Right lobe of liver (tissue), 6 donors: Measurements from ENCODE around the gene IRX4. TPM values are rescaled to one million over a fixed set of nuclear protein-coding genes. Genes with fewer than 3 reads are reported as not detected.

ENCODE experiments used
- ATAC-seq, 4 donors: fragments of 200-7000 bp; cut with Tn5 transposase; one replicate each; pipeline ENCODE4 v1.9.1; 2020; ENCODE audit warnings: mild to moderate bottlenecking in 4 of 4, moderate library complexity in 4 of 4
- DNase-seq, 3 donors: peaks; one replicate each; pipeline ENCODE4 v3.0.0-alpha.2; 2020
- H3K27ac ChIP-seq, 3 donors: fragments of 200-600 bp; one replicate each; pipeline ENCODE4 v1.8.0; 2022
- H3K27me3 ChIP-seq, 2 donors: fragments of 200-600 bp; one replicate each; pipeline ENCODE4 v1.8.0; 2022
- H3K36me3 ChIP-seq, 4 donors: fragments of 200-600 bp; sonication (generic) in 1 of 4; one replicate each; pipeline versions ENCODE4 v1.5.1 to v1.8.0; 2017 to 2022; ENCODE audit warnings: control low read depth in 1 of 4
- H3K4me1 ChIP-seq, 4 donors: fragments of 200-600 bp; sonication (generic) in 1 of 4; one replicate each; pipeline versions ENCODE4 v1.5.1 to v1.8.0; 2017 to 2022; ENCODE audit warnings: control low read depth in 1 of 4
- H3K4me3 ChIP-seq, 3 donors: fragments of 200-600 bp; one replicate each; pipeline ENCODE4 v1.8.0; 2022
- H3K9me3 ChIP-seq, 4 donors: fragments of 200-600 bp; sonication (generic) in 1 of 4; one replicate each; pipeline versions ENCODE4 v1.5.1 to v1.8.0; 2017 to 2022; ENCODE audit warnings: control low read depth in 1 of 4
- POLR2A ChIP-seq: fragments of 450-650 bp; IDR thresholded peaks from one replicate; pipeline ENCODE4 v1.6.1; 2017; ENCODE audit warnings: antibody characterized with exemption, mild to moderate bottlenecking
- WGBS: methylation state at CpG from one replicate; pipeline ENCODE4 v1.1.6; 2018; ENCODE audit warnings: low coverage, low lambda C conversion rate; ENCODE audit not compliant: insufficient coverage; ENCODE audit errors: missing lambda C conversion rate; 5-methylcytosine and 5-hydroxymethylcytosine counted together
- intact Hi-C, 2 donors: fragments of 100-400 bp; cut with DNase I; formaldehyde crosslinking; loops; one replicate each; pipeline versions ENCODE4 v1.11.2 to v1.14.1; 2022
- total RNA-seq, 6 experiments: library from RNA; depleted of rRNA in 2 of 6; stranded (reverse); fragments of >200 nt in 2 of 6; fragmentation: NEBNext Ultra II Directional in 3 of 6; extraction: Animal tissue kit (Norgen Biotek cat#: 25700) in 3 of 6; gene quantifications; one replicate each; pipeline versions ENCODE4 v1.1.0 to v1.2.4, GENCODE V29; 2016 to 2023
- TF ChIP-seq, protein P1 (sequence below), 4 donors: fragments of 200-600 bp in 3 of 4; fragments of 450-650 bp in 1 of 4; IDR thresholded peaks; one replicate each; pipeline versions ENCODE4 v1.5.1 to v1.8.0; 2016 to 2022; ENCODE audit warnings: antibody characterized with exemption in 4 of 4, mild to moderate bottlenecking in 2 of 4
- donor health status: DM: no; HTN: yes; CAD: no.
- donor health status: DM: no; HTN: no; CAD: no.
- donor health status: DM: no; HTN: no; CAD: no.
- donor health status: DM: no; HTN: yes; CAD: no.
- donor health status: DM: no; HTN: yes; CAD: no.

The IRX4 gene
- total RNA-seq, 6 experiments from 2014 or later, result not detected

DNA sequence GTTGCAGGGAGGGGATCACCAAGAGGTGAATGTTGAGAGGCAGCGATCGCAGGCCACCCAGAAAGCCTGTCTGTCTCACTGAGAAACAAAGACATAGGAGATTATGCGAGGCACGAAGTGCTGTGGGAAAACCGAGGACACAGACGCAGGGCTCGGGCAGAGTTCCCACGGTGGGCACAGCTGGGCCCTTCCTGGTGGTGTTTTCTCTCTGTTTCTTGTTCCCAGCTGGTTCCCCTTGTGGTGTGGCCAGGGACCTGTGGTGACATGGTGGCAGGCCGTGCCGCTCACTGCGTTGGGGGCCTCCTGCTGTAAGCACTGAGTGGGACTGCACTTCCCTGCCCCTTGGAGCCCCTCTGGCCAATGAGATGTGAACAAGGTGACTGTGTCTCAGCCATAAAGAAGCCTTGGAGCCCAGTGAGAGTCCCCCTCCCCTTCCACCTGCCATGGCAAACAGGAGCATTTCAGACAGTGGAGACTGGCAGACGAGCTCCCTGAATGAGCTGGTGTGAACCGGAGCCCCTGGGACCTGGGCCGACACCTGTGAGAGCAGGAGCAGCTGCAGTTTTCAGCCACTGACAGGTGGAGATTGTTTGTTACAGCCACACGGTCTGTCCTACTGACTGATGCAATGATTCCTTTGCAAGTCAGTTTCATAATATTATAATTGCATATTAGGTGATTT lies 13.2 kb upstream of the IRX4 start:
- 51% methylated on average over 7 of the region's 15 CpGs for WGBS
- DNase-seq (peak in 1 of 3 donors; percentile 31), ATAC-seq (no peak)
- intact Hi-C loops, result no loop called here
- Histone ChIP-seq H3K9me3 (no peaks in the 10 kb centered on the region), H3K4me3 (no peak overlapping the region), H3K27me3 (no peaks in the 10 kb centered on the region), H3K27ac (no peak overlapping the region), H3K4me1 (no peaks in the 10 kb centered on the region), H3K36me3 (no peaks in the 10 kb centered on the region)
- TF ChIP-seq POLR2A, result no peak
- TF ChIP-seq, protein P1, sequence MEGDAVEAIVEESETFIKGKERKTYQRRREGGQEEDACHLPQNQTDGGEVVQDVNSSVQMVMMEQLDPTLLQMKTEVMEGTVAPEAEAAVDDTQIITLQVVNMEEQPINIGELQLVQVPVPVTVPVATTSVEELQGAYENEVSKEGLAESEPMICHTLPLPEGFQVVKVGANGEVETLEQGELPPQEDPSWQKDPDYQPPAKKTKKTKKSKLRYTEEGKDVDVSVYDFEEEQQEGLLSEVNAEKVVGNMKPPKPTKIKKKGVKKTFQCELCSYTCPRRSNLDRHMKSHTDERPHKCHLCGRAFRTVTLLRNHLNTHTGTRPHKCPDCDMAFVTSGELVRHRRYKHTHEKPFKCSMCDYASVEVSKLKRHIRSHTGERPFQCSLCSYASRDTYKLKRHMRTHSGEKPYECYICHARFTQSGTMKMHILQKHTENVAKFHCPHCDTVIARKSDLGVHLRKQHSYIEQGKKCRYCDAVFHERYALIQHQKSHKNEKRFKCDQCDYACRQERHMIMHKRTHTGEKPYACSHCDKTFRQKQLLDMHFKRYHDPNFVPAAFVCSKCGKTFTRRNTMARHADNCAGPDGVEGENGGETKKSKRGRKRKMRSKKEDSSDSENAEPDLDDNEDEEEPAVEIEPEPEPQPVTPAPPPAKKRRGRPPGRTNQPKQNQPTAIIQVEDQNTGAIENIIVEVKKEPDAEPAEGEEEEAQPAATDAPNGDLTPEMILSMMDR (IDR thresholded peaks at IDR 0.05), result no peak

DNA sequence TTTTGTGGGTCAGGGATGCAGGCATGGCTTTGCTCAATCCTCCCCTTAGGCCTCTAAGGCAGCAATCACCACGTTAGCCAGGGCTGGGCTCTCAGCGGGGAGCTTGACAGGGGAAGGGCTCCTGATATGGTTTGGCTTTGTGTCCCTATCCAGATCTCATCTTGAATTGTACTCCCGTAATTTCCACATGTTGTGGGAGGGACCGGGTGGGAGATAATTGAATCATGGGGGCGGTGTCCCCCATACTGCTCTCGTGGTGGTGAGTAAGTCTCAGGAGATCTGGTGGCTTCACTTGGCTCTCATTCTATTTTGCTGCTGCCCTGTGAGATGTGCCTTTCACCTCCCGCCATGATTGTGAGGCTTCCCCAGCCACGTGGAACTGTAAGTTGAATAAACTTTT lies 11.5 kb upstream of the IRX4 start:
- DNase-seq (no peak), ATAC-seq (no peak)
- no peaks in the 10 kb centered on the region for H3K36me3 ChIP-seq
- no peaks in the 10 kb centered on the region for H3K9me3 ChIP-seq
- no peaks in the 10 kb centered on the region for H3K4me1 ChIP-seq
- no peak overlapping the region for H3K4me3 ChIP-seq
- WGBS, result 46% methylated on average over 7 of the region's 8 CpGs
- intact Hi-C loops, result no loop called here
- H3K27me3 ChIP-seq, result no peaks in the 10 kb centered on the region
- no peak overlapping the region for H3K27ac ChIP-seq
- TF ChIP-seq POLR2A, result no peak
- TF ChIP-seq, protein P1 (IDR thresholded peaks at IDR 0.05), result no peak

DNA sequence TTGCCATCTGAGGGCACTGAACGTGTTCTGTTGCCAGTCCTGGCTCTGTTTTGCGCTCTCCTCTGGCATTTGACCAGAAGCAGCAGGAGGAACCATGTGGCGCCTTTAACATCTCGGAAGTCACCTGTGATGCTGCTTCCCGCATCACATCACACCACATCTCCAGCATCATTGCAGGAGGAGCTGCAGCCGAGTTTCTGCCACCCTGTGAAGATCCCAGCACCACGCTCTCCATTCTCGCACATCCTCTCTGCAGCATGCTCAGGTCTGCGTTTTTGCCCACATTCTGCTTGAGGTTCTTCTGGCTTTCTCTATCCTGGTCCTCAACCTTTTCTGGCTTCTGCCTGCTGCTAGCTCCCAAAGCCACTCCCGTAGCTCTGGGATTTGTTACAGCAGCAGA lies 11.0 kb upstream of the IRX4 start:
- DNase-seq (peak in 1 of 3 donors; percentile 30), ATAC-seq (no peak)
- Histone ChIP-seq H3K27ac (no peak overlapping the region), H3K4me3 (no peak overlapping the region), H3K36me3 (no peaks in the 10 kb centered on the region), H3K4me1 (no peaks in the 10 kb centered on the region), H3K27me3 (no peaks in the 10 kb centered on the region), H3K9me3 (no peaks in the 10 kb centered on the region)
- TF ChIP-seq, protein P1 (IDR thresholded peaks at IDR 0.05), result no peak
- TF ChIP-seq POLR2A, result no peak
- WGBS, result 52% methylated on average over 10 of the region's 10 CpGs
- intact Hi-C loops, result no loop called here

DNA sequence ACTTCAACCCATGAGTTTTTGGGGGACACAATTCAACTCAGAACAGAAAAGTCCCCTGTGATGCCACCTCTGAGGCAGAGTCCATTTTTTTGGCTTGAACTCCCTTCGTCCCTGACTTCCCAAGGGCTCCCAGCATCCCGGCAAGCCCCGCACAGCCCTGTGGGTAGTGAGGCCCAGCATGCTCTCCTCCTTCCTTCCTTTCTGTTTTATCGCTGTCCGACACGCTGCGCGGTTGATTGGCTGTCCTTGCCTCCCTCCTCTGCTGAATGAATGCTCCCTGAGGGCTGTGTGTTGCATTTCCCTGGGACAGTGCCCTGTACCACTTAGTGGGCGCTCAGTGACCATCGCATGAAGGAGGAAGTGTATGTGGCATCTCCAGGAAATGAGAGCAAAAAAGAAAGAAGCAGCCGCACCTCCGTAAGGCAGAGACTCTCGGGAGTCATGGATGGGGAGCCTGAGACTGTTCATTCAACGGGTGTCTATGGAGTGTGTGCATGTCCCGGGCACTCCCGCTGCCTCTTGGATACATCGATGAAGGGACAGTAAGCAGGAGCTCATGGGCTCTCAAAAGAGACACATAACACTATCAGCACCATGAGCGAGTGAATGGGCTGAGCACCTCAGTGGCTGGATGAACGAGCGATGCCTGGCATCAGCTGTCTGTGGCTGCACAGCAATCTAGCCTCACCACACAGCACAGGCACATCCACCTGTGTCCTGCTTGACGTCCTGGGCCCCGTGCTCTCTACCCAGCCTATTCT lies 10.1 kb upstream of the IRX4 start:
- intact Hi-C loops, result no loop called here
- Histone ChIP-seq H3K9me3 (no peaks in the 10 kb centered on the region), H3K4me3 (no peak overlapping the region), H3K27ac (no peak overlapping the region), H3K36me3 (no peaks in the 10 kb centered on the region), H3K4me1 (no peaks in the 10 kb centered on the region), H3K27me3 (no peaks in the 10 kb centered on the region)
- DNase-seq, result peak in 1 of 3 donors; percentile 35
- TF ChIP-seq, protein P1 (IDR thresholded peaks at IDR 0.05), result no peak
- TF ChIP-seq POLR2A, result no peak
- WGBS, result 58% methylated on average over 18 of the region's 22 CpGs
- ATAC-seq, result no peak
